Measurements from ENCODE around the gene AQP12A. TPM values are rescaled to one million over a fixed set of nuclear protein-coding genes. Genes with fewer than 3 reads are reported as not detected.
"Not testable (repeated sequence)": the region's sequence is repeated elsewhere in the genome, so short reads cannot be mapped to it uniquely, and the experiment has no call there.

Gene AQP12A
- total and polyA plus RNA-seq, 3 experiments from 2014 or later = not detected

DNA sequence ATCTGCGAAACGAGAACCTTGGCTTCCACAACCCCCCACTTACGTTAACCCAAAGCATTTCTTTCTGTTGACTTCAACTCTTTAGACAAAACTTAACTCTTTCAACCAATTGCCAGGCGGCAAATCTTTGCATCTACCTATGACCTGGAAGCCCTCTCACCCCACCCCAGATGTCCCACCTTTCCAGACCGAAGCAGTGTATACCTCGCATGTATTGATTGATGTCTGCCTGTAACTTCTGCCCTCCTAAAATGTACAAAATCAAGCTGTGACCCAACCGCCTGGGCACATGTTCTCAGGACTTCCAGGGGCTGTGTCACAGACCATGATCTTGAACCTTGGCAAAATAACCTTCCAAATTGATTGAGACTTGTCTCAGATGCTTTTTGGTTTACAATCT lies 21.3 kb upstream of the AQP12A start:
- Mint-ChIP-seq H3K4me1 (no peaks in the 10 kb centered on the region), H3K27me3 (peaks cover 16 to 34% of the 10 kb centered on the region in 2 donors), H3K9me3 (peaks cover 0 to 9% (median 7%) of the 10 kb centered on the region in 5 donors), H3K27ac (peak overlapping the region in 1 of 8 donors; percentile 5), H3K4me3 (no peak overlapping the region), H3K36me3 (peaks cover 0 to 11% (median 0%) of the 10 kb centered on the region in 3 donors)
- no peak overlapping the region for H3K4me3 ChIP-seq (ENCODE audit: low read length)
- DNase-seq = no peak
- ChIA-PET CTCF (no interaction called here), POLR2A (no interaction called here)
- no peaks in the 10 kb centered on the region for H3K36me3 ChIP-seq (ENCODE audit: insufficient read depth, low read length)
- H3K27ac ChIP-seq (ENCODE audit: low read depth, low read length) = no peak overlapping the region
- H3K9me3 ChIP-seq (ENCODE audit: low read length) = no peaks in the 10 kb centered on the region
- no peaks in the 10 kb centered on the region for H3K27me3 ChIP-seq (ENCODE audit: insufficient read depth, low read length, poor library complexity, severe bottlenecking)
- no peaks in the 10 kb centered on the region for H3K4me1 ChIP-seq (ENCODE audit: insufficient read depth, low read length)

DNA sequence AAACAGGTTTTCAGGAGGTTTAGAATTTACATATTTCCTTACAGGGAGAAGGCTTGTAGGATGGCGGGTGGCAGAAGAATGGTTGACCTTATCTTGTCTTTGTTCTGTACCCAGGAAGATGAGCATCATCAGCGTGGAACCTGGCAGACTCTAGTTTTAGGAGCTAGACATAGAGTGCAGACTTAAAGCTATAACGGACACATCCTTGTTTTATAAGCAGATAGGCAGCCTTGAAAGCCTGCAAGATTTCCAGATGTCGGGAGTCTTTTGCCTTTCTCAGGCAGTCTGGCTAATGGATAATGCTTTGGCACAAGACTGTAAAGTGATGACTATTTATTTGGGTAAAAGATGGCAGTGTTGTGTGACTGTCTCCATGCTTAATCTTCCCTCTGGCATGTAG lies 20.7 kb upstream of the AQP12A start:
- no peak overlapping the region for H3K27ac ChIP-seq (ENCODE audit: low read depth, low read length)
- no peak overlapping the region for H3K4me3 ChIP-seq (ENCODE audit: low read length)
- no peak for DNase-seq
- no peaks in the 10 kb centered on the region for H3K9me3 ChIP-seq (ENCODE audit: low read length)
- no peaks in the 10 kb centered on the region for H3K4me1 Mint-ChIP-seq
- ChIA-PET CTCF (no interaction called here), POLR2A (no interaction called here)
- H3K27me3 Mint-ChIP-seq = peaks cover 16 to 30% of the 10 kb centered on the region in 2 donors
- H3K9me3 Mint-ChIP-seq = peaks cover 0 to 7% (median 3%) of the 10 kb centered on the region in 5 donors
- no peaks in the 10 kb centered on the region for H3K27me3 ChIP-seq (ENCODE audit: insufficient read depth, low read length, poor library complexity, severe bottlenecking)
- peaks cover 0 to 7% (median 0%) of the 10 kb centered on the region in 3 donors for H3K36me3 Mint-ChIP-seq
- no peak overlapping the region for H3K4me3 Mint-ChIP-seq
- H3K4me1 ChIP-seq (ENCODE audit: insufficient read depth, low read length) = no peaks in the 10 kb centered on the region
- no peaks in the 10 kb centered on the region for H3K36me3 ChIP-seq (ENCODE audit: insufficient read depth, low read length)
- H3K27ac Mint-ChIP-seq = no peak overlapping the region

DNA sequence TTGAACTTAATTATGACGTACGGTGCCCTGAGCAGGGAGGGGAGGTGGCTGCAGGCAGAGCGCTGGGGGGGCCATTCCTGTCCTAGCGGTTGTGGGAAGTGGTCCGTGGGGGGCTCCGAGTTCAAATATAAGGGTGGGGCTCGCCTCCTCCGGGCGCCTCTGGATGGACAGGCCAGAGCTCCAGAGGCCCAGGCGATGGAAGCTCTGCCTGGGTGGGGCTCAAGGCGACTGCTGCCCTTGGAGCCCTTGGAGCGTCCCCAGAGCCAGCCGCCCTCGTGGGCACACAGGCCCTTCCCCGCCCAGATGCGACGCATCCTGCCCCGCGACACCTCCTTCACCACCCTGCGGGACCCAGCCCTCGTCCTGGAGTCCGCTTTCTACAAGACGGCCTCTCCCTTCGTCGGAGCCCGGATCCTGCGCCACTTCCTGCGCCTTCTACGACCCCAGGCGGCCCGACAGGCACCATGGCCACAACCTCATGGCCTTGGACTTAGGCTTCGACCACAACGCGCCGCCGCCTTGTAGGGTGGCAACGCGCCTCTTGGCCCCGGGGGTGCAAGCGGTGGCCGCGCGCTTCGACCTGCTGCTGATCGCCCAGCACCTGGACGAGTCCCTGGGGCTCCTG lies 19.5 kb upstream of the AQP12A start:
- POLR2A ChIA-PET = no interaction called here
- H3K4me3 Mint-ChIP-seq = no peak overlapping the region

DNA sequence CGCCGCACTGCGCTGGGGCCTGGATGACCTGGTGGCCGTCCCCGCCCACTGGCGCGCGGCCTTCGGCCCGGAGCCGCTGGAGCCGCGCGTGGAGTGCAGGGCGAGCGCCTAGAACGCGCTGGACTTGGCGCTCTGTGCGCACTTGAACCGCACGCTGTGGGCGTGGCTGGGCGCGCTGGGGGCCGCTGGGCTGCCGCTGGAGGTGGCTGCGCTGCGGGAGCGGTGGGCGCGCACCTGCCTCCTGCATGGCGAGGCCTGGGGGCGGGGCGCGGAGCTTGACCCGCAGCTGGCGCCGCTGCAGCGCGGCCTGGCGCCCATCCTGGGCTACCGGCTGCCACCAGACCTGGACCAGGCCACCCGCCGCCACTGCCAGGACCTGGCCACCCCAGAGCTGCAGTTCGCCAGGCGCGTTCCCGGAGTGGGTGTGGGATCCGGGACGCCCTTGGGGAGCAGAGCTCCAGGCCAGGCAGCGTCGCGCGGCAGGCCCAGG lies 18.9 kb upstream of the AQP12A start:
- ChIA-PET POLR2A (no interaction called here), CTCF (no interaction called here)
- H3K4me3 ChIP-seq (ENCODE audit: low read length) = no peak overlapping the region
- no peak overlapping the region for H3K27ac ChIP-seq (ENCODE audit: low read depth, low read length)
- H3K4me3 Mint-ChIP-seq = no peak overlapping the region
- H3K9me3 ChIP-seq (ENCODE audit: low read length) = no peaks in the 10 kb centered on the region
- DNase-seq = no peak
- H3K36me3 ChIP-seq (ENCODE audit: insufficient read depth, low read length) = no peaks in the 10 kb centered on the region
- H3K27me3 Mint-ChIP-seq = peaks cover 9 to 15% of the 10 kb centered on the region in 2 donors
- no peak overlapping the region for H3K27ac Mint-ChIP-seq
- no peaks in the 10 kb centered on the region for H3K4me1 Mint-ChIP-seq
- H3K27me3 ChIP-seq (ENCODE audit: insufficient read depth, low read length, poor library complexity, severe bottlenecking) = no peaks in the 10 kb centered on the region
- H3K9me3 Mint-ChIP-seq = no peaks in the 10 kb centered on the region
- no peaks in the 10 kb centered on the region for H3K36me3 Mint-ChIP-seq
- H3K4me1 ChIP-seq (ENCODE audit: insufficient read depth, low read length) = no peaks in the 10 kb centered on the region

More for the DNA sequence above, 19.5 kb upstream of the AQP12A start:
- Mint-ChIP-seq H3K36me3 (peaks cover 0 to 2% (median 0%) of the 10 kb centered on the region in 3 donors), H3K27ac (no peak overlapping the region), H3K27me3 (peaks cover 11 to 19% of the 10 kb centered on the region in 2 donors), H3K4me1 (no peaks in the 10 kb centered on the region), H3K9me3 (peaks cover 0 to under 1% (median 0%) of the 10 kb centered on the region in 5 donors)
- H3K4me3 ChIP-seq (ENCODE audit: low read length) = no peak overlapping the region
- no peaks in the 10 kb centered on the region for H3K4me1 ChIP-seq (ENCODE audit: insufficient read depth, low read length)
- no peaks in the 10 kb centered on the region for H3K27me3 ChIP-seq (ENCODE audit: insufficient read depth, low read length, poor library complexity, severe bottlenecking)
- H3K36me3 ChIP-seq (ENCODE audit: insufficient read depth, low read length) = no peaks in the 10 kb centered on the region
- H3K9me3 ChIP-seq (ENCODE audit: low read length) = no peaks in the 10 kb centered on the region
- H3K27ac ChIP-seq (ENCODE audit: low read depth, low read length) = no peak overlapping the region
- CTCF ChIA-PET = no interaction called here
- no peak for DNase-seq

- H3K27me3 ChIP-seq (ENCODE audit: insufficient read depth, low read length, poor library complexity, severe bottlenecking); H3K4me3 ChIP-seq (ENCODE audit: low read length); POLR2A ChIA-PET; CTCF ChIA-PET; H3K27ac Mint-ChIP-seq; H3K27ac ChIP-seq (ENCODE audit: low read depth, low read length); H3K4me3 Mint-ChIP-seq; H3K4me1 Mint-ChIP-seq; H3K4me1 ChIP-seq (ENCODE audit: insufficient read depth, low read length); H3K9me3 ChIP-seq (ENCODE audit: low read length); H3K27me3 Mint-ChIP-seq; H3K36me3 ChIP-seq (ENCODE audit: insufficient read depth, low read length); DNase-seq; H3K36me3 Mint-ChIP-seq; H3K9me3 Mint-ChIP-seq: not testable (repeated sequence)
Measured at GRCh38 chr2:240674461-240675184, 17.0 kb upstream of the AQP12A start.

GRCh38 chr2:240675345-240675744 lies 16.3 kb upstream of the AQP12A start:
- H3K4me3 Mint-ChIP-seq; POLR2A ChIA-PET; H3K27ac ChIP-seq (ENCODE audit: low read depth, low read length); H3K4me1 ChIP-seq (ENCODE audit: insufficient read depth, low read length); CTCF ChIA-PET; H3K27ac Mint-ChIP-seq; H3K27me3 Mint-ChIP-seq; H3K4me3 ChIP-seq (ENCODE audit: low read length); H3K36me3 Mint-ChIP-seq; H3K36me3 ChIP-seq (ENCODE audit: insufficient read depth, low read length); H3K9me3 ChIP-seq (ENCODE audit: low read length); H3K27me3 ChIP-seq (ENCODE audit: insufficient read depth, low read length, poor library complexity, severe bottlenecking); H3K4me1 Mint-ChIP-seq; DNase-seq; H3K9me3 Mint-ChIP-seq: not testable (repeated sequence)

- H3K27ac ChIP-seq (ENCODE audit: low read depth, low read length); H3K4me1 Mint-ChIP-seq; H3K4me1 ChIP-seq (ENCODE audit: insufficient read depth, low read length); H3K27ac Mint-ChIP-seq; H3K36me3 Mint-ChIP-seq; H3K9me3 Mint-ChIP-seq; H3K27me3 ChIP-seq (ENCODE audit: insufficient read depth, low read length, poor library complexity, severe bottlenecking); DNase-seq; H3K27me3 Mint-ChIP-seq; H3K36me3 ChIP-seq (ENCODE audit: insufficient read depth, low read length); H3K4me3 ChIP-seq (ENCODE audit: low read length); CTCF ChIA-PET; H3K9me3 ChIP-seq (ENCODE audit: low read length); H3K4me3 Mint-ChIP-seq; POLR2A ChIA-PET: not testable (repeated sequence)
Measured at GRCh38 chr2:240678043-240678442, 13.6 kb upstream of the AQP12A start.

- H3K27ac ChIP-seq (ENCODE audit: low read depth, low read length); H3K27me3 ChIP-seq (ENCODE audit: insufficient read depth, low read length, poor library complexity, severe bottlenecking); DNase-seq; H3K4me1 Mint-ChIP-seq; H3K4me3 ChIP-seq (ENCODE audit: low read length); H3K27me3 Mint-ChIP-seq; H3K9me3 ChIP-seq (ENCODE audit: low read length); H3K27ac Mint-ChIP-seq; H3K9me3 Mint-ChIP-seq; H3K36me3 ChIP-seq (ENCODE audit: insufficient read depth, low read length); H3K4me3 Mint-ChIP-seq; POLR2A ChIA-PET; H3K36me3 Mint-ChIP-seq; H3K4me1 ChIP-seq (ENCODE audit: insufficient read depth, low read length); CTCF ChIA-PET: not testable (repeated sequence)
Measured at GRCh38 chr2:240678909-240679308, 12.8 kb upstream of the AQP12A start.
